Measurements from ENCODE around the gene NPAS3.

NPAS3 gene

GRCh38 chr14:33273978-33274377 lies 335.3 kb downstream of the NPAS3 start:
- H3K79me2 ChIP-seq (ENCODE audit: insufficient read depth, low read length): no peaks in the 10 kb centered on the region

GRCh38 chr14:33275879-33276278 lies 337.2 kb downstream of the NPAS3 start:
- Histone ChIP-seq H2AFZ (ENCODE audit: low read length) (no peak overlapping the region), H3F3A (ENCODE audit: low read depth) (no peaks in the 10 kb centered on the region), H3K4me1 (ENCODE audit: insufficient read depth, low read length, poor library complexity, severe bottlenecking) (no peaks in the 10 kb centered on the region), H4K20me1 (ENCODE audit: insufficient read depth, low read length, poor library complexity, severe bottlenecking) (no peaks in the 10 kb centered on the region), H3K9me2 (replicated peaks; ENCODE audit: low read depth, low read length) (no peaks in the 10 kb centered on the region), H3K79me2 (ENCODE audit: insufficient read depth, low read length) (no peaks in the 10 kb centered on the region), H3K4me2 (ENCODE audit: low read depth, low read length, poor library complexity, severe bottlenecking) (no peak overlapping the region), H3K9ac (ENCODE audit: low read depth, low read length, poor library complexity, severe bottlenecking) (no peak overlapping the region), H3K9me3 (ENCODE audit: insufficient read depth, low read depth, low read length) (no peaks in the 10 kb centered on the region), H3K4me3 (ENCODE audit: low read length, poor library complexity, severe bottlenecking) (no peak overlapping the region), H3K36me3 (ENCODE audit: insufficient read depth, low read length) (no peaks in the 10 kb centered on the region), H3K27me3 (ENCODE audit: insufficient read depth, low read length, poor library complexity, severe bottlenecking) (no peaks in the 10 kb centered on the region)
- TF ChIP-seq EZH2phosphoT487 (IDR thresholded peaks at IDR 0.05; ENCODE audit: borderline replicate concordance): no peak
- no peak for TF ChIP-seq CTCF (conservative IDR thresholded peaks at IDR 0.05; ENCODE audit: low read length)

More at GRCh38 chr14:33273978-33274377, 335.3 kb downstream of the NPAS3 start:
- no peak overlapping the region for H3K4me3 ChIP-seq (ENCODE audit: low read length, poor library complexity, severe bottlenecking)
- no peak overlapping the region for H3K4me2 ChIP-seq (ENCODE audit: low read depth, low read length, poor library complexity, severe bottlenecking)
- no peak overlapping the region for H2AFZ ChIP-seq (ENCODE audit: low read length)
- no peaks in the 10 kb centered on the region for H3K9me2 ChIP-seq (replicated peaks; ENCODE audit: low read depth, low read length)
- TF ChIP-seq EZH2phosphoT487 (IDR thresholded peaks at IDR 0.05; ENCODE audit: borderline replicate concordance) (no peak), CTCF (conservative IDR thresholded peaks at IDR 0.05; ENCODE audit: low read length) (no peak)
- H3F3A ChIP-seq (ENCODE audit: low read depth): no peaks in the 10 kb centered on the region
- H3K4me1 ChIP-seq (ENCODE audit: insufficient read depth, low read length, poor library complexity, severe bottlenecking): no peaks in the 10 kb centered on the region
- H4K20me1 ChIP-seq (ENCODE audit: insufficient read depth, low read length, poor library complexity, severe bottlenecking): no peaks in the 10 kb centered on the region
- no peaks in the 10 kb centered on the region for H3K36me3 ChIP-seq (ENCODE audit: insufficient read depth, low read length)
- no peaks in the 10 kb centered on the region for H3K27me3 ChIP-seq (ENCODE audit: insufficient read depth, low read length, poor library complexity, severe bottlenecking)
- H3K9ac ChIP-seq (ENCODE audit: low read depth, low read length, poor library complexity, severe bottlenecking): no peak overlapping the region
- no peaks in the 10 kb centered on the region for H3K9me3 ChIP-seq (ENCODE audit: insufficient read depth, low read depth, low read length)

GRCh38 chr14:33279865-33280264 lies 341.2 kb downstream of the NPAS3 start:
- H3K9me3 ChIP-seq (ENCODE audit: insufficient read depth, low read depth, low read length): no peaks in the 10 kb centered on the region
- H3K4me1 ChIP-seq (ENCODE audit: insufficient read depth, low read length, poor library complexity, severe bottlenecking): no peaks in the 10 kb centered on the region
- no peak overlapping the region for H3K4me3 ChIP-seq (ENCODE audit: low read length, poor library complexity, severe bottlenecking)
- H3K9ac ChIP-seq (ENCODE audit: low read depth, low read length, poor library complexity, severe bottlenecking): no peak overlapping the region
- no peaks in the 10 kb centered on the region for H3K36me3 ChIP-seq (ENCODE audit: insufficient read depth, low read length)
- no peaks in the 10 kb centered on the region for H3K79me2 ChIP-seq (ENCODE audit: insufficient read depth, low read length)
- no peaks in the 10 kb centered on the region for H3K27me3 ChIP-seq (ENCODE audit: insufficient read depth, low read length, poor library complexity, severe bottlenecking)
- no peaks in the 10 kb centered on the region for H3K9me2 ChIP-seq (replicated peaks; ENCODE audit: low read depth, low read length)
- H3K4me2 ChIP-seq (ENCODE audit: low read depth, low read length, poor library complexity, severe bottlenecking): no peak overlapping the region
- no peak overlapping the region for H2AFZ ChIP-seq (ENCODE audit: low read length)
- no peaks in the 10 kb centered on the region for H3F3A ChIP-seq (ENCODE audit: low read depth)
- TF ChIP-seq CTCF (conservative IDR thresholded peaks at IDR 0.05; ENCODE audit: low read length): no peak
- no peak for TF ChIP-seq EZH2phosphoT487 (IDR thresholded peaks at IDR 0.05; ENCODE audit: borderline replicate concordance)
- H4K20me1 ChIP-seq (ENCODE audit: insufficient read depth, low read length, poor library complexity, severe bottlenecking): no peaks in the 10 kb centered on the region

Data from Loucy (cell line).